H1 (cell line): ENCODE data around the gene FADS2. TPM values are rescaled to one million over a fixed set of nuclear protein-coding genes. Genes with fewer than 3 reads are reported as not detected.

Experiments used
- CTCF ChIA-PET: fragments of 300-600 bp; sonication (Branson Sonifier 250); formaldehyde crosslinking; loops from one replicate; lab custom pipeline; 2021; ENCODE audit not compliant: partially characterized antibody; lab: Charles Lee
- POLR2A ChIA-PET: fragments of 300-600 bp; sonication (Branson Sonifier 250); formaldehyde crosslinking; loops from one replicate; lab custom pipeline; 2021; ENCODE audit warnings: inconsistent platforms; ENCODE audit not compliant: partially characterized antibody; lab: Charles Lee
- DNase-seq, 2 experiments: peaks; one replicate each; pipeline versions ENCODE4 v3.0.0 to v3.0.0-alpha.2; 2010 to 2022; ENCODE audit warnings: low spot score in 2 of 2, low read depth in 1 of 2, mixed read lengths in 1 of 2
- FAIRE-seq: peaks from 2 replicates; lab custom pipeline; 2011; peaks lifted over from hg19 to GRCh38; lab: Jason Lieb, UNC
- H2AFZ ChIP-seq: 2 replicates; pipeline ENCODE4 v1.8.1; 2012; ENCODE audit warnings: low read length, inconsistent platforms
- H2AK5ac ChIP-seq: 2 replicates; pipeline ENCODE4 v1.6.1; 2013; ENCODE audit warnings: low read depth, low read length
- H2BK120ac ChIP-seq: replicated peaks from 2 replicates; pipeline ENCODE3; 2013; ENCODE audit warnings: low read depth, low read length, inconsistent platforms
- H2BK12ac ChIP-seq: 2 replicates; pipeline ENCODE4 v1.6.1; 2013; ENCODE audit warnings: low read depth, low read length
- H2BK15ac ChIP-seq: 2 replicates; pipeline ENCODE4 v1.6.1; 2013; ENCODE audit warnings: low read length
- H2BK20ac ChIP-seq: 2 replicates; pipeline ENCODE4 v1.6.1; 2013; ENCODE audit warnings: low read length
- H2BK5ac ChIP-seq: 2 replicates; pipeline ENCODE4 v1.6.1; 2013; ENCODE audit warnings: low read depth, low read length
- H3K14ac ChIP-seq: 2 replicates; pipeline ENCODE4 v1.6.1; 2013; ENCODE audit warnings: inconsistent platforms; ENCODE audit not compliant: insufficient read length
- H3K18ac ChIP-seq: 2 replicates; pipeline ENCODE4 v1.6.1; 2013; ENCODE audit warnings: low read length; ENCODE audit errors: extremely low read depth
- H3K23ac ChIP-seq: 2 replicates; pipeline ENCODE4 v1.6.1; 2013; ENCODE audit warnings: inconsistent platforms; ENCODE audit not compliant: insufficient read length
- H3K23me2 ChIP-seq: 2 replicates; pipeline ENCODE4 v1.6.1; 2013; ENCODE audit warnings: low read depth, low read length
- H3K27ac ChIP-seq: 2 replicates; pipeline ENCODE4 v1.6.1; 2011; ENCODE audit warnings: low read depth, low read length, inconsistent platforms
- H3K27me3 ChIP-seq, 4 experiments: replicated peaks in 1 of 4; 1 replicate in 1 of 4; 2 replicates in 3 of 4; pipeline versions ENCODE4 v1.6.1 to v1.8.1; 2011 to 2013; ENCODE audit warnings: low read length in 3 of 4, mild to moderate bottlenecking in 3 of 4, inconsistent platforms in 2 of 4, mixed read lengths in 2 of 4, moderate library complexity in 1 of 4; ENCODE audit not compliant: control insufficient read depth in 3 of 4, insufficient read depth in 3 of 4; ENCODE audit errors: extremely low read depth in 1 of 4
- H3K36me3 ChIP-seq, 4 experiments: 2 replicates each; pipeline versions ENCODE4 v1.6.1 to v1.8.1; 2011 to 2013; ENCODE audit warnings: mild to moderate bottlenecking in 4 of 4, low read length in 3 of 4, moderate library complexity in 2 of 4, control low read depth in 1 of 4, inconsistent platforms in 1 of 4; ENCODE audit not compliant: insufficient read depth in 4 of 4, control insufficient read depth in 2 of 4
- H3K4ac ChIP-seq: replicated peaks from 2 replicates; pipeline ENCODE3; 2013; ENCODE audit warnings: low read length, low read depth, mixed read lengths, inconsistent platforms; ENCODE audit not compliant: insufficient read length
- H3K4me1 ChIP-seq, 4 experiments: replicated peaks in 1 of 4; 1 replicate in 1 of 4; 2 replicates in 3 of 4; pipeline versions ENCODE4 v1.6.1 to v1.8.1; 2011 to 2013; ENCODE audit warnings: low read length in 3 of 4, inconsistent platforms in 2 of 4, mixed read lengths in 1 of 4; ENCODE audit not compliant: insufficient read depth in 4 of 4, control insufficient read depth in 3 of 4
- H3K4me2 ChIP-seq, 2 experiments: 2 replicates each; pipeline versions ENCODE4 v1.6.1 to v1.8.1; 2011 to 2013; ENCODE audit warnings: low read depth in 2 of 2, low read length in 2 of 2, control low read depth in 1 of 2, inconsistent platforms in 1 of 2, mild to moderate bottlenecking in 1 of 2; ENCODE audit not compliant: insufficient read depth in 1 of 2
- H3K4me3 ChIP-seq, 4 experiments: fragments of 200-600, 300-600 bp in 1 of 4; sonication (generic), shearing (Covaris generic), sonication (Bioruptor Twin) in 1 of 4; 2 replicates each; pipeline versions ENCODE4 v1.5.1 to v1.8.1; 2011 to 2016; ENCODE audit warnings: low read length in 4 of 4, low read depth in 3 of 4, control low read depth in 2 of 4, inconsistent platforms in 2 of 4, mild to moderate bottlenecking in 2 of 4, mixed read lengths in 1 of 4, moderate library complexity in 1 of 4; ENCODE audit not compliant: insufficient read depth in 2 of 4; ENCODE audit errors: extremely low read depth in 1 of 4
- H3K56ac ChIP-seq: replicated peaks from 2 replicates; pipeline ENCODE3; 2013; ENCODE audit warnings: low read depth, mild to moderate bottlenecking, mixed read lengths, low read length, inconsistent platforms; ENCODE audit not compliant: insufficient read length
- H3K79me1 ChIP-seq: 2 replicates; pipeline ENCODE4 v1.6.1; 2013; ENCODE audit warnings: low read depth, low read length, control low read depth
- H3K79me2 ChIP-seq, 2 experiments: 2 replicates each; pipeline versions ENCODE4 v1.6.1 to v1.8.1; 2012 to 2013; ENCODE audit warnings: low read length in 2 of 2, mild to moderate bottlenecking in 2 of 2, inconsistent platforms in 1 of 2; ENCODE audit not compliant: insufficient read depth in 2 of 2, control insufficient read depth in 1 of 2
- H3K9ac ChIP-seq, 4 experiments: replicated peaks in 1 of 4; 1 replicate in 1 of 4; 2 replicates in 3 of 4; pipeline versions ENCODE4 v1.6.1 to v1.8.1; 2011 to 2013; ENCODE audit warnings: low read depth in 3 of 4, low read length in 3 of 4, control low read depth in 2 of 4, mild to moderate bottlenecking in 2 of 4, moderate library complexity in 2 of 4, inconsistent platforms in 1 of 4; ENCODE audit errors: extremely low read depth in 1 of 4
- H3K9me3 ChIP-seq, 2 experiments: 2 replicates each; pipeline versions ENCODE4 v1.6.1 to v1.8.1; 2012 to 2013; ENCODE audit warnings: mild to moderate bottlenecking in 2 of 2, moderate library complexity in 2 of 2, control low read depth in 1 of 2, inconsistent platforms in 1 of 2, low read depth in 1 of 2, low read length in 1 of 2, mixed read lengths in 1 of 2; ENCODE audit not compliant: insufficient read depth in 2 of 2
- H4K20me1 ChIP-seq, 2 experiments: replicated peaks in 1 of 2; 2 replicates each; pipeline versions ENCODE3 to v1.8.1; 2011 to 2013; ENCODE audit warnings: inconsistent platforms in 2 of 2, low read length in 2 of 2, mild to moderate bottlenecking in 1 of 2; ENCODE audit not compliant: insufficient read depth in 2 of 2, control insufficient read depth in 1 of 2
- H4K5ac ChIP-seq: 2 replicates; pipeline ENCODE4 v1.6.1; 2013; ENCODE audit warnings: low read length, low read depth, mixed read lengths, inconsistent platforms; ENCODE audit not compliant: insufficient read length
- H4K8ac ChIP-seq: 2 replicates; pipeline ENCODE4 v1.8.0; 2013; ENCODE audit warnings: mild to moderate bottlenecking, moderate library complexity, low read length, inconsistent platforms; ENCODE audit not compliant: insufficient read depth; ENCODE audit errors: extremely low read depth
- H4K91ac ChIP-seq: replicated peaks from 2 replicates; pipeline ENCODE3; 2013; ENCODE audit warnings: low read length, mixed read lengths, inconsistent platforms; ENCODE audit not compliant: insufficient read length
- SAP30 ChIP-seq: fragments of 300-600 bp; sonication (generic); IDR thresholded peaks from 2 replicates; pipeline ENCODE4 v1.7.1; 2012; ENCODE audit warnings: low read length, moderate library complexity, mild to moderate bottlenecking, inconsistent platforms; ENCODE audit not compliant: insufficient read depth, insufficient replicate concordance
- WGBS, 2 experiments: shearing (Covaris generic) in 1 of 2; methylation state at CpG; one replicate each; pipeline versions ENCODE4 v1.1.6 to v1.1.7; 2013 to 2015; ENCODE audit warnings: low lambda C conversion rate in 2 of 2, mixed read lengths in 2 of 2, inconsistent platforms in 1 of 2, low coverage in 1 of 2, missing lambda C conversion rate in 1 of 2; ENCODE audit not compliant: insufficient replicate concordance in 2 of 2, insufficient coverage in 1 of 2, insufficient read length in 1 of 2; ENCODE audit errors: extremely low coverage in 1 of 2, missing lambda C conversion rate in 1 of 2; 5-methylcytosine and 5-hydroxymethylcytosine counted together
- polyA plus RNA-seq, 7 experiments: library from polyadenylated mRNA; depleted of rRNA in 3 of 7; stranded (reverse) in 5 of 7; unstranded in 2 of 7; fragments of >200 nt in 5 of 7; fragments of 200-250 nt in 2 of 7; gene quantifications; 1 replicate in 5 of 7; 2 replicates in 1 of 7; 4 replicates in 1 of 7; pipeline versions ENCODE4 v1.2.1 to v1.2.3, GENCODE V29; 2011 to 2013; ENCODE audit warnings: missing spikeins in 2 of 7, mixed read lengths in 2 of 7
- total RNA-seq: library from RNA; stranded (reverse); fragmentation: NEBNext Ultra II Directional; extraction: Animal tissue kit (Norgen Biotek cat#: 25700); gene quantifications from 2 replicates; pipeline ENCODE4 v1.2.1, GENCODE V29; 2021

FADS2 gene
- total and polyA plus RNA-seq, 2 of the 8 experiments (the other 6 are each of a cell fraction or from before 2014, with no cell fraction given) = 499 to 701 TPM

- Histone ChIP-seq H3K23ac (no peak overlapping the region), H2BK20ac (no peak overlapping the region), H2BK5ac (no peak overlapping the region), H2AFZ (no peak overlapping the region), H4K5ac (no peak overlapping the region), H3K27ac (no peak overlapping the region), H3K9me3 (no peaks in the 10 kb centered on the region), H3K14ac (no peak overlapping the region), H3K23me2 (no peaks in the 10 kb centered on the region; the same call in 1 of the 2 replicates), H3K4me2 (no peak overlapping the region), H4K8ac (no peak overlapping the region; the same call in 1 of the 2 replicates), H4K20me1 (no peaks in the 10 kb centered on the region), H3K4me1 (peaks cover 0 to 10% (median 2%) of the 10 kb centered on the region in 4 experiments; a peak in 3 of 7 replicates), H3K79me1 (no peaks in the 10 kb centered on the region), H3K9ac (no peak overlapping the region), H2BK120ac (no peak overlapping the region), H3K18ac (no peak overlapping the region), H2BK12ac (peak overlapping the region; percentile 77; the same call in 1 of the 2 replicates), H3K56ac (no peak overlapping the region), H3K4me3 (no peak overlapping the region), H2BK15ac (peak overlapping the region; percentile 90), H3K27me3 (no peaks in the 10 kb centered on the region), H3K4ac (no peak overlapping the region), H3K79me2 (no peaks in the 10 kb centered on the region), H2AK5ac (peak overlapping the region; percentile 83; the same call in 1 of the 2 replicates), H3K36me3 (no peaks in the 10 kb centered on the region), H4K91ac (peak overlapping the region; percentile 30)
- CTCF ChIA-PET = interaction anchor here (0.6 to 23.2 kb wide), 31 partner anchors 9 to 305 kb away, joined by 3 to 658 read pairs (median 7); partner anchors contain the start of genes BEST1, FTH1 and RAB3IL1
- no peak for DNase-seq
- FAIRE-seq = no peak
- POLR2A ChIA-PET = interaction anchor here (1.1 to 15.5 kb wide), 8 partner anchors 12 to 71 kb away, joined by 3 to 137 read pairs (median 5); partner anchors contain the start of genes BEST1 and FTH1
- 83% methylated on average over 15 of the region's 15 CpGs; no CpG with 5 or more reads in 1 of the 2 experiments for WGBS, 2 experiments
- no peak for TF ChIP-seq SAP30
These were observed 68.7 kb downstream of the FADS2 start for GRCh38 chr11:61896665-61897386.
